NCI-H1436 treated with DMSO at 0.1 percent for 48 hours (cell line): ENCODE measurements around the gene AMH.

Experiments used
- DNase-seq: peaks from one replicate; lab custom pipeline; 2025; lab: John Stamatoyannopoulos, UW

The AMH gene

GRCh38 chr19:2249880-2250765 is 1.0 kb downstream of the AMH start:
- DNase-seq = no peak

- DNase-seq = no peak
These were observed 1.6 kb downstream of the AMH start for GRCh38 chr19:2250766-2251105.

- DNase-seq = no peak
These were observed 2.3 kb downstream of the AMH start for GRCh38 chr19:2251106-2252054.

- DNase-seq = no peak
These were observed 3.1 kb downstream of the AMH start for GRCh38 chr19:2252055-2252796.

- no peak for DNase-seq
These were observed 3.6 kb downstream of the AMH start for GRCh38 chr19:2252797-2253105.

- no peak for DNase-seq
These were observed 4.3 kb downstream of the AMH start for GRCh38 chr19:2253106-2254063.

GRCh38 chr19:2254064-2254872 is 5.1 kb downstream of the AMH start:
- no peak for DNase-seq

GRCh38 chr19:2255112-2255845 is 6.2 kb downstream of the AMH start:
- DNase-seq = no peak

- DNase-seq = no peak
These were observed 7.0 kb downstream of the AMH start, which contains the start of gene JSRP1 for GRCh38 chr19:2255982-2256685. Gene JSRP1, minus strand, starts transcription at chr19:2256417. Its CDS starts 1,103 bp downstream, at chr19:2255314.

- no peak for DNase-seq
These were observed 10.2 kb downstream of the AMH start for GRCh38 chr19:2259336-2259735.

- no peak for DNase-seq
These were observed 11.2 kb downstream of the AMH start for GRCh38 chr19:2260341-2260805.

- no peak for DNase-seq
These were observed 12.5 kb downstream of the AMH start for GRCh38 chr19:2261438-2262172.

- DNase-seq = no peak
These were observed 17.3 kb downstream of the AMH start for GRCh38 chr19:2266183-2266993.

- no peak for DNase-seq
These were observed 19.3 kb downstream of the AMH start for GRCh38 chr19:2268480-2268830.

GRCh38 chr19:2268861-2269243 is 19.7 kb downstream of the AMH start:
- no peak for DNase-seq

- DNase-seq = peak; percentile 74
These were observed 20.4 kb downstream of the AMH start for GRCh38 chr19:2269244-2270156.

- DNase-seq = no peak
These were observed 21.0 kb downstream of the AMH start for GRCh38 chr19:2270157-2270422.
